ENCODE results near the gene RNF130. TPM values are rescaled to one million over a fixed set of nuclear protein-coding genes. Genes with fewer than 3 reads are reported as not detected.

RNF130 gene
- total and polyA plus RNA-seq, 2 of the 13 experiments (the other 11 are each of a cell fraction or from before 2014, with no cell fraction given) = 28.2 to 28.3 TPM

DNA sequence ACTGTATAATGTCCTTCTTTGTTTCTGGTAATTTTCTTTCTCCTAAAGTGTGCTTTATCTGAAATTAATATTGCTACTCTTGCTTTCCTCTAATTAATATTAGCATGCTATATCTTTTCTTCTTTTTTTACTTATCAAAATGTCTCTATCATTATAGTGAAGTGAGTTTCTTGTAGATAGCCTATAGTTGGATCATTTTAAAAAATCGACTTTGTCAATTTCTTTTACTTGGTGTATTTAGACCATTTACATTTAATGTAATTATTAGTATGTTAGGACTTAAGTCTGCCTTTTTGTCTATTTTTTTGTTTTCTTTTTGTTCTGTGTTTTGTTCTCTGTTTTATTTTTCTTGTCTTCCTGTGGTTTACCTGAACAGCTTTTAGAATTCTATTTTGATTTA is 35.4 kb upstream of the RNF130 start:
- Histone ChIP-seq H3K27me3 (ENCODE audit: control insufficient read depth in 1 of 2, insufficient read depth in 2 of 2, low read length in 2 of 2) (peaks cover 2 to 32% of the 10 kb centered on the region in 2 experiments; a peak in 4 of 5 replicates), H3K36me3 (replicated peaks in 1 of 2; ENCODE audit: control insufficient read depth in 1 of 2, insufficient read depth in 2 of 2, low read length in 2 of 2) (no peaks in the 10 kb centered on the region), H3K27ac (ENCODE audit: extremely low read length, insufficient read depth, low read length) (no peak overlapping the region), H3K9ac (ENCODE audit: insufficient read depth, low read depth, low read length) (no peak overlapping the region), H4K20me1 (ENCODE audit: insufficient read depth, low read length) (no peaks in the 10 kb centered on the region), H3K4me2 (ENCODE audit: low read depth, low read length) (no peak overlapping the region), H2AFZ (ENCODE audit: low read length) (no peak overlapping the region), H3K4me3 (replicated peaks in 1 of 3; ENCODE audit: insufficient read depth in 1 of 3, low read depth in 2 of 3, low read length in 3 of 3) (no peak overlapping the region), H3K4me1 (ENCODE audit: insufficient read depth, low read length) (no peaks in the 10 kb centered on the region), H3K79me2 (ENCODE audit: insufficient read depth, low read length) (no peaks in the 10 kb centered on the region), H3K9me3 (ENCODE audit: low read length) (peaks cover 8% of the 10 kb centered on the region)
- no peak for DNase-seq (ENCODE audit: low spot score)
- no peak for FAIRE-seq
- ATAC-seq = no peak
- no TSS peak for BruUV-seq (replicated peaks)
- WGBS (ENCODE audit: low lambda C conversion rate) = 2% methylated on average over 1 of the region's 1 CpG
- CTCF ChIA-PET (ENCODE audit: low intra/inter-chr PET ratio, low total read pairs) = no interaction called here
- POLR2A ChIA-PET = no interaction called here
- intact Hi-C loops (cut with micrococcal nuclease; ENCODE audit: unreplicated experiment) = no loop called here
- in situ Hi-C loops (cut with HindIII; ENCODE audit: extremely low pct_ligation_motif_present, low pct_unique_long_range_greater_than_20kb) = no loop called here
- no peak for TF ChIP-seq ZNF34 (CRISPR knock-in tag; IDR thresholded peaks at IDR 0.05; ENCODE audit: borderline replicate concordance)
- TF ChIP-seq, protein P1, sequence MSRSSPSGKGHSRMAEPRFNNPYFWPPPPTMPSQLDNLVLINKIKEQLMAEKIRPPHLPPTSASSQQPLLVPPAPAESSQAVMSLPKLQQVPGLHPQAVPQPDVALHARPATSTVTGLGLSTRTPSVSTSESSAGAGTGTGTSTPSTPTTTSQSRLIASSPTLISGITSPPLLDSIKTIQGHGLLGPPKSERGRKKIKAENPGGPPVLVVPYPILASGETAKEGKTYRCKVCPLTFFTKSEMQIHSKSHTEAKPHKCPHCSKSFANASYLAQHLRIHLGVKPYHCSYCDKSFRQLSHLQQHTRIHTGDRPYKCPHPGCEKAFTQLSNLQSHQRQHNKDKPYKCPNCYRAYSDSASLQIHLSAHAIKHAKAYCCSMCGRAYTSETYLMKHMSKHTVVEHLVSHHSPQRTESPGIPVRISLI (CRISPR knock-in tag; IDR thresholded peaks at IDR 0.05; ENCODE audit: borderline replicate concordance) = no peak
- TF ChIP-seq, protein P2, sequence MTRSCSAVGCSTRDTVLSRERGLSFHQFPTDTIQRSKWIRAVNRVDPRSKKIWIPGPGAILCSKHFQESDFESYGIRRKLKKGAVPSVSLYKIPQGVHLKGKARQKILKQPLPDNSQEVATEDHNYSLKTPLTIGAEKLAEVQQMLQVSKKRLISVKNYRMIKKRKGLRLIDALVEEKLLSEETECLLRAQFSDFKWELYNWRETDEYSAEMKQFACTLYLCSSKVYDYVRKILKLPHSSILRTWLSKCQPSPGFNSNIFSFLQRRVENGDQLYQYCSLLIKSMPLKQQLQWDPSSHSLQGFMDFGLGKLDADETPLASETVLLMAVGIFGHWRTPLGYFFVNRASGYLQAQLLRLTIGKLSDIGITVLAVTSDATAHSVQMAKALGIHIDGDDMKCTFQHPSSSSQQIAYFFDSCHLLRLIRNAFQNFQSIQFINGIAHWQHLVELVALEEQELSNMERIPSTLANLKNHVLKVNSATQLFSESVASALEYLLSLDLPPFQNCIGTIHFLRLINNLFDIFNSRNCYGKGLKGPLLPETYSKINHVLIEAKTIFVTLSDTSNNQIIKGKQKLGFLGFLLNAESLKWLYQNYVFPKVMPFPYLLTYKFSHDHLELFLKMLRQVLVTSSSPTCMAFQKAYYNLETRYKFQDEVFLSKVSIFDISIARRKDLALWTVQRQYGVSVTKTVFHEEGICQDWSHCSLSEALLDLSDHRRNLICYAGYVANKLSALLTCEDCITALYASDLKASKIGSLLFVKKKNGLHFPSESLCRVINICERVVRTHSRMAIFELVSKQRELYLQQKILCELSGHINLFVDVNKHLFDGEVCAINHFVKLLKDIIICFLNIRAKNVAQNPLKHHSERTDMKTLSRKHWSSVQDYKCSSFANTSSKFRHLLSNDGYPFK (CRISPR knock-in tag; IDR thresholded peaks at IDR 0.05; ENCODE audit: borderline replicate concordance) = no peak
- TF ChIP-seq, protein P3, sequence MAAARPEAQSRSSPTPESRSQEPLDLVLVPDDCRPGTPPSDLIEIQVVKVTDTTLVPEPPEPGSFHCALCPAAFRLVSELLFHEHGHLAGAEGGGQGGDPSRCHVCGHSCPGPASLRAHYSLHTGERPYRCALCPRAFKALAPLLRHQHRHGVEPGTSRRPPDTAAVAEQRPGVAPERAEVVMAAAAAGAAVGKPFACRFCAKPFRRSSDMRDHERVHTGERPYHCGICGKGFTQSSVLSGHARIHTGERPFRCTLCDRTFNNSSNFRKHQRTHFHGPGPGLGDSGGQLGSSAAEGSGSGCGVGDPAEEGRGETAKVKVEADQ (CRISPR knock-in tag; IDR thresholded peaks at IDR 0.05; ENCODE audit: borderline replicate concordance) = no peak
- TF ChIP-seq NR2C2 (CRISPR knock-in tag; IDR thresholded peaks at IDR 0.05; ENCODE audit: borderline replicate concordance) = no peak
- TF ChIP-seq, protein P4, sequence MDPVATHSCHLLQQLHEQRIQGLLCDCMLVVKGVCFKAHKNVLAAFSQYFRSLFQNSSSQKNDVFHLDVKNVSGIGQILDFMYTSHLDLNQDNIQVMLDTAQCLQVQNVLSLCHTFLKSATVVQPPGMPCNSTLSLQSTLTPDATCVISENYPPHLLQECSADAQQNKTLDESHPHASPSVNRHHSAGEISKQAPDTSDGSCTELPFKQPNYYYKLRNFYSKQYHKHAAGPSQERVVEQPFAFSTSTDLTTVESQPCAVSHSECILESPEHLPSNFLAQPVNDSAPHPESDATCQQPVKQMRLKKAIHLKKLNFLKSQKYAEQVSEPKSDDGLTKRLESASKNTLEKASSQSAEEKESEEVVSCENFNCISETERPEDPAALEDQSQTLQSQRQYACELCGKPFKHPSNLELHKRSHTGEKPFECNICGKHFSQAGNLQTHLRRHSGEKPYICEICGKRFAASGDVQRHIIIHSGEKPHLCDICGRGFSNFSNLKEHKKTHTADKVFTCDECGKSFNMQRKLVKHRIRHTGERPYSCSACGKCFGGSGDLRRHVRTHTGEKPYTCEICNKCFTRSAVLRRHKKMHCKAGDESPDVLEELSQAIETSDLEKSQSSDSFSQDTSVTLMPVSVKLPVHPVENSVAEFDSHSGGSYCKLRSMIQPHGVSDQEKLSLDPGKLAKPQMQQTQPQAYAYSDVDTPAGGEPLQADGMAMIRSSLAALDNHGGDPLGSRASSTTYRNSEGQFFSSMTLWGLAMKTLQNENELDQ (CRISPR knock-in tag; IDR thresholded peaks at IDR 0.05; ENCODE audit: borderline replicate concordance) = no peak
- TF ChIP-seq KLF9 (CRISPR knock-in tag; IDR thresholded peaks at IDR 0.05; ENCODE audit: low read depth) = no peak
- no peak for TF ChIP-seq KLF15 (CRISPR knock-in tag; IDR thresholded peaks at IDR 0.05; ENCODE audit: borderline replicate concordance)
- TF ChIP-seq, protein P5, sequence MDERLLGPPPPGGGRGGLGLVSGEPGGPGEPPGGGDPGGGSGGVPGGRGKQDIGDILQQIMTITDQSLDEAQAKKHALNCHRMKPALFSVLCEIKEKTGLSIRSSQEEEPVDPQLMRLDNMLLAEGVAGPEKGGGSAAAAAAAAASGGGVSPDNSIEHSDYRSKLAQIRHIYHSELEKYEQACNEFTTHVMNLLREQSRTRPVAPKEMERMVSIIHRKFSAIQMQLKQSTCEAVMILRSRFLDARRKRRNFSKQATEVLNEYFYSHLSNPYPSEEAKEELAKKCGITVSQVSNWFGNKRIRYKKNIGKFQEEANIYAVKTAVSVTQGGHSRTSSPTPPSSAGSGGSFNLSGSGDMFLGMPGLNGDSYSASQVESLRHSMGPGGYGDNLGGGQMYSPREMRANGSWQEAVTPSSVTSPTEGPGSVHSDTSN (CRISPR knock-in tag; IDR thresholded peaks at IDR 0.05) = no peak
- TF ChIP-seq GATAD2A (CRISPR knock-in tag; IDR thresholded peaks at IDR 0.05) = no peak
- no peak for TF ChIP-seq ZNF124 (CRISPR knock-in tag; IDR thresholded peaks at IDR 0.05)
- TF ChIP-seq TEAD3 (CRISPR knock-in tag; optimal IDR thresholded peaks at IDR 0.05; ENCODE audit: borderline replicate concordance) = no peak
- TF ChIP-seq, protein P6, sequence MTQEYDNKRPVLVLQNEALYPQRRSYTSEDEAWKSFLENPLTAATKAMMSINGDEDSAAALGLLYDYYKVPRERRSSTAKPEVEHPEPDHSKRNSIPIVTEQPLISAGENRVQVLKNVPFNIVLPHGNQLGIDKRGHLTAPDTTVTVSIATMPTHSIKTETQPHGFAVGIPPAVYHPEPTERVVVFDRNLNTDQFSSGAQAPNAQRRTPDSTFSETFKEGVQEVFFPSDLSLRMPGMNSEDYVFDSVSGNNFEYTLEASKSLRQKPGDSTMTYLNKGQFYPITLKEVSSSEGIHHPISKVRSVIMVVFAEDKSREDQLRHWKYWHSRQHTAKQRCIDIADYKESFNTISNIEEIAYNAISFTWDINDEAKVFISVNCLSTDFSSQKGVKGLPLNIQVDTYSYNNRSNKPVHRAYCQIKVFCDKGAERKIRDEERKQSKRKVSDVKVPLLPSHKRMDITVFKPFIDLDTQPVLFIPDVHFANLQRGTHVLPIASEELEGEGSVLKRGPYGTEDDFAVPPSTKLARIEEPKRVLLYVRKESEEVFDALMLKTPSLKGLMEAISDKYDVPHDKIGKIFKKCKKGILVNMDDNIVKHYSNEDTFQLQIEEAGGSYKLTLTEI (CRISPR knock-in tag; conservative IDR thresholded peaks at IDR 0.05) = no peak
- TF ChIP-seq JUNB (CRISPR knock-in tag; IDR thresholded peaks at IDR 0.05; ENCODE audit: borderline replicate concordance) = no peak
- no peak for TF ChIP-seq U2AF1 (optimal IDR thresholded peaks at IDR 0.05; ENCODE audit: low read depth, low read length)
